GM23338 (cell line): Measurements from ENCODE around the gene CERT1. TPM values are rescaled to one million over a fixed set of nuclear protein-coding genes. Genes with fewer than 3 reads are reported as not detected.

Source experiments
- ATAC-seq: fragments of 200-7000 bp; cut with Tn5 transposase; 3 replicates; pipeline ENCODE4 v1.9.1; 2020
- DNase-seq: peaks from one replicate; pipeline ENCODE4 v3.0.0-alpha.2; 2015; ENCODE audit warnings: low spot score
- H2AFZ ChIP-seq: fragments of 200-600 bp; sonication (generic); 2 replicates; pipeline ENCODE4 v1.8.0; 2016; ENCODE audit warnings: antibody characterized with exemption, mild to moderate bottlenecking, moderate library complexity
- H3F3A ChIP-seq: fragments of 200-600 bp; sonication (generic); replicated peaks from 2 replicates; pipeline ENCODE4 v1.8.0; 2017; ENCODE audit warnings: antibody characterized with exemption, mixed run types, low read depth
- H3K27ac ChIP-seq: fragments of 200-600 bp; sonication (generic); 2 replicates; pipeline ENCODE4 v1.6.1; 2016; ENCODE audit warnings: low read depth
- H3K27me3 ChIP-seq: fragments of 200-600 bp; sonication (generic); 2 replicates; pipeline ENCODE4 v1.8.0; 2016; ENCODE audit warnings: mild to moderate bottlenecking, mixed run types, moderate library complexity; ENCODE audit not compliant: insufficient read depth
- H3K36me3 ChIP-seq: fragments of 200-600 bp; sonication (generic); 2 replicates; pipeline ENCODE4 v1.8.0; 2016; ENCODE audit warnings: mild to moderate bottlenecking; ENCODE audit not compliant: insufficient read depth
- H3K4me1 ChIP-seq: fragments of 200-600 bp; sonication (generic); 2 replicates; pipeline ENCODE4 v1.8.0; 2016; ENCODE audit warnings: mild to moderate bottlenecking, moderate library complexity; ENCODE audit not compliant: insufficient read depth
- H3K4me2 ChIP-seq: fragments of 200-600 bp; sonication (generic); 2 replicates; pipeline ENCODE4 v1.7.1; 2017; ENCODE audit warnings: mixed run types
- H3K4me3 ChIP-seq: fragments of 200-600 bp; sonication (generic); 2 replicates; pipeline ENCODE4 v1.6.1; 2016; ENCODE audit warnings: mixed run types
- H3K79me2 ChIP-seq: fragments of 200-600 bp; sonication (generic); replicated peaks from 2 replicates; pipeline ENCODE4 v1.8.0; 2017; ENCODE audit warnings: mild to moderate bottlenecking; ENCODE audit not compliant: insufficient read depth
- H3K9me2 ChIP-seq: fragments of 200-600 bp; sonication (generic); 2 replicates; pipeline ENCODE4 v1.8.0; 2017; ENCODE audit not compliant: insufficient read depth
- H4K20me1 ChIP-seq: fragments of 200-600 bp; sonication (generic); replicated peaks from 2 replicates; pipeline ENCODE4 v1.8.0; 2017; ENCODE audit warnings: mild to moderate bottlenecking; ENCODE audit not compliant: insufficient read depth
- H3K27ac Mint-ChIP-seq: 2 replicates; pipeline ENCODE4 v1.8.0; 2020; ENCODE audit warnings: inconsistent platforms, mild to moderate bottlenecking, moderate library complexity, mixed read lengths
- H3K27me3 Mint-ChIP-seq: 3 replicates; pipeline ENCODE4 v1.8.0; 2022; ENCODE audit warnings: low read depth, mild to moderate bottlenecking, moderate library complexity, mixed read lengths, inconsistent platforms; ENCODE audit not compliant: insufficient read depth, poor library complexity
- H3K36me3 Mint-ChIP-seq: 3 replicates; pipeline ENCODE4 v1.8.0; 2021; ENCODE audit warnings: low read depth, mild to moderate bottlenecking, inconsistent platforms, moderate library complexity, mixed read lengths
- H3K4me1 Mint-ChIP-seq: 3 replicates; pipeline ENCODE4 v1.8.0; 2020; ENCODE audit warnings: mild to moderate bottlenecking, inconsistent platforms, mixed read lengths
- H3K4me3 Mint-ChIP-seq: 3 replicates; pipeline ENCODE4 v1.8.0; 2021; ENCODE audit warnings: moderate library complexity, mild to moderate bottlenecking, inconsistent platforms, mixed read lengths
- H3K9me3 Mint-ChIP-seq: 3 replicates; pipeline ENCODE4 v1.8.0; 2020; ENCODE audit warnings: moderate library complexity, mild to moderate bottlenecking, inconsistent platforms, mixed read lengths
- EZH2phosphoT487 ChIP-seq: fragments of 200-600 bp; sonication (generic); IDR thresholded peaks from one replicate; pipeline ENCODE4 v1.8.1; 2018; ENCODE audit warnings: antibody characterized with exemption; ENCODE audit not compliant: unreplicated experiment
- JUNB ChIP-seq: IDR thresholded peaks from one replicate; pipeline ENCODE4 v1.6.1; 2016; ENCODE audit warnings: antibody characterized with exemption; ENCODE audit not compliant: unreplicated experiment
- NANOG ChIP-seq: IDR thresholded peaks from 2 replicates; pipeline ENCODE4 v1.6.1; 2016; ENCODE audit warnings: antibody characterized with exemption, borderline replicate concordance
- POLR2AphosphoS5 ChIP-seq: IDR thresholded peaks from 2 replicates; pipeline ENCODE4 v1.6.1; 2016; ENCODE audit warnings: antibody characterized with exemption, low read depth
- REST ChIP-seq: IDR thresholded peaks from one replicate; pipeline ENCODE4 v1.6.1; 2018; ENCODE audit warnings: antibody characterized with exemption; ENCODE audit not compliant: unreplicated experiment
- STAT1 ChIP-seq: IDR thresholded peaks from one replicate; pipeline ENCODE4 v1.6.1; 2016; ENCODE audit warnings: antibody characterized with exemption; ENCODE audit not compliant: unreplicated experiment
- ZNF114 ChIP-seq: fragments of 250-450 bp; sonication (Bioruptor Pico); IDR thresholded peaks from 2 replicates; pipeline ENCODE4 v1.5.0; 2020; ENCODE audit warnings: mild to moderate bottlenecking, moderate library complexity
- ZNF331 ChIP-seq: fragments of 250-450 bp; sonication (Bioruptor Pico); IDR thresholded peaks from 2 replicates; pipeline ENCODE4 v1.5.0; 2020; ENCODE audit warnings: low read depth, mild to moderate bottlenecking, moderate library complexity
- polyA plus RNA-seq: library from polyadenylated mRNA; unstranded; fragments of >200 nt; fragmentation: Nextera tagmentation; extraction: Ambion mirVana; gene quantifications from 2 replicates; pipeline ENCODE4 v1.2.1, GENCODE V29; 2016
- total RNA-seq: library from RNA; depleted of rRNA; stranded (reverse); fragments of >200 nt; shearing (Covaris generic); gene quantifications from 2 replicates; pipeline ENCODE4 v1.2.3, GENCODE V29; 2014
- TF ChIP-seq, protein P1 (sequence below), 2 experiments: fragments of 200-600 bp in 1 of 2; sonication (generic) in 1 of 2; conservative IDR thresholded peaks; 2 replicates each; pipeline versions ENCODE4 v1.5.1 to v1.6.1; 2016 to 2017; ENCODE audit warnings: antibody characterized with exemption in 2 of 2, low read depth in 2 of 2, mild to moderate bottlenecking in 2 of 2, moderate library complexity in 1 of 2
- TF ChIP-seq, protein P2 (sequence below): IDR thresholded peaks from 2 replicates; pipeline ENCODE4 v1.6.1; 2016; ENCODE audit warnings: antibody characterized with exemption

Gene CERT1
- total and polyA plus RNA-seq, 2 experiments from 2014 or later = 36.5 to 40.7 TPM

- Histone ChIP-seq H3K4me3 (no peak overlapping the region), H4K20me1 (peaks cover 9% of the 10 kb centered on the region; the same call in 1 of the 2 replicates), H3K9me2 (no peaks in the 10 kb centered on the region), H3K4me1 (no peaks in the 10 kb centered on the region), H3K4me2 (no peak overlapping the region), H3F3A (no peaks in the 10 kb centered on the region), H3K27me3 (no peaks in the 10 kb centered on the region), H3K36me3 (no peaks in the 10 kb centered on the region), H3K79me2 (peaks cover 26% of the 10 kb centered on the region), H2AFZ (no peak overlapping the region), H3K27ac (no peak overlapping the region)
- Mint-ChIP-seq H3K9me3 (peaks cover 17% of the 10 kb centered on the region; the same call in 2 of the 3 replicates), H3K36me3 (peaks cover 17% of the 10 kb centered on the region; the same call in 2 of the 3 replicates), H3K4me1 (peaks cover 6% of the 10 kb centered on the region; the same call in 2 of the 3 replicates), H3K27ac (no peak overlapping the region), H3K4me3 (no peak overlapping the region), H3K27me3 (peaks cover 1% of the 10 kb centered on the region)
- ATAC-seq (no peak), DNase-seq (no peak)
- TF ChIP-seq EZH2phosphoT487 = no peak
- no peak for TF ChIP-seq NANOG
- TF ChIP-seq, protein P1, sequence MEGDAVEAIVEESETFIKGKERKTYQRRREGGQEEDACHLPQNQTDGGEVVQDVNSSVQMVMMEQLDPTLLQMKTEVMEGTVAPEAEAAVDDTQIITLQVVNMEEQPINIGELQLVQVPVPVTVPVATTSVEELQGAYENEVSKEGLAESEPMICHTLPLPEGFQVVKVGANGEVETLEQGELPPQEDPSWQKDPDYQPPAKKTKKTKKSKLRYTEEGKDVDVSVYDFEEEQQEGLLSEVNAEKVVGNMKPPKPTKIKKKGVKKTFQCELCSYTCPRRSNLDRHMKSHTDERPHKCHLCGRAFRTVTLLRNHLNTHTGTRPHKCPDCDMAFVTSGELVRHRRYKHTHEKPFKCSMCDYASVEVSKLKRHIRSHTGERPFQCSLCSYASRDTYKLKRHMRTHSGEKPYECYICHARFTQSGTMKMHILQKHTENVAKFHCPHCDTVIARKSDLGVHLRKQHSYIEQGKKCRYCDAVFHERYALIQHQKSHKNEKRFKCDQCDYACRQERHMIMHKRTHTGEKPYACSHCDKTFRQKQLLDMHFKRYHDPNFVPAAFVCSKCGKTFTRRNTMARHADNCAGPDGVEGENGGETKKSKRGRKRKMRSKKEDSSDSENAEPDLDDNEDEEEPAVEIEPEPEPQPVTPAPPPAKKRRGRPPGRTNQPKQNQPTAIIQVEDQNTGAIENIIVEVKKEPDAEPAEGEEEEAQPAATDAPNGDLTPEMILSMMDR (conservative IDR thresholded peaks at IDR 0.05; ENCODE audit: low read depth in 2 of 2) = no peak
- TF ChIP-seq REST = no peak
- no peak for TF ChIP-seq ZNF331
Measured at GRCh38 chr5:75532190-75532589, 20.8 kb upstream of the CERT1 start.

DNA sequence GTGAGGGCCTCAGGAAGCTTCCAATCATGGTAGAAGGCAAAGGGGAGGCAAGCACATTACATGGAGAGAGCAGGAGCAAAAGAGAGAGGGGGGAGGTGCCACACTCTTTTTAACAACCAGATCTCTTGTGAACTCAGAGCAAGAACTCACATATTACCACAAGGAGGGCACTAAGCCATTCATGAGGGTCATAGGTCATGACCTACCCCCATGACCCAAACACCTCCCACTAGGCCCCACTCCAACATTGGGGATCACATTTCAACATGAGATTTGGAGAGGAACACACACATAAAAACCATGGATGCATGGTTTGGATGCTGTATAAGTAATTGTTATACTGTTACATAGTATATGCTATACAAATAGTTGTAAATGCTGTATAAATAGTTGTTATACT is 17.8 kb upstream of the CERT1 start:
- no peaks in the 10 kb centered on the region for H3K36me3 ChIP-seq
- H3K27me3 ChIP-seq = no peaks in the 10 kb centered on the region
- no peaks in the 10 kb centered on the region for H3K4me1 Mint-ChIP-seq
- TF ChIP-seq, protein P1 (conservative IDR thresholded peaks at IDR 0.05; ENCODE audit: low read depth in 2 of 2) = no peak
- TF ChIP-seq REST (no peak), POLR2AphosphoS5 (no peak), STAT1 (no peak), ZNF114 (CRISPR knock-in tag) (no peak), JUNB (no peak), NANOG (no peak), EZH2phosphoT487 (no peak)
- TF ChIP-seq, protein P2, sequence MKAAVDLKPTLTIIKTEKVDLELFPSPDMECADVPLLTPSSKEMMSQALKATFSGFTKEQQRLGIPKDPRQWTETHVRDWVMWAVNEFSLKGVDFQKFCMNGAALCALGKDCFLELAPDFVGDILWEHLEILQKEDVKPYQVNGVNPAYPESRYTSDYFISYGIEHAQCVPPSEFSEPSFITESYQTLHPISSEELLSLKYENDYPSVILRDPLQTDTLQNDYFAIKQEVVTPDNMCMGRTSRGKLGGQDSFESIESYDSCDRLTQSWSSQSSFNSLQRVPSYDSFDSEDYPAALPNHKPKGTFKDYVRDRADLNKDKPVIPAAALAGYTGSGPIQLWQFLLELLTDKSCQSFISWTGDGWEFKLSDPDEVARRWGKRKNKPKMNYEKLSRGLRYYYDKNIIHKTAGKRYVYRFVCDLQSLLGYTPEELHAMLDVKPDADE = no peak

More for the DNA sequence above, 17.8 kb upstream of the CERT1 start:
- Histone ChIP-seq H3K4me2 (no peak overlapping the region), H4K20me1 (0 out of 2 replicates have a peak, but pooled peaks cover 4% of the 10 kb centered on the region), H3K4me1 (no peaks in the 10 kb centered on the region), H3K9me2 (no peaks in the 10 kb centered on the region), H3K4me3 (no peak overlapping the region), H3K79me2 (peaks cover 10% of the 10 kb centered on the region; the same call in 1 of the 2 replicates), H3K27ac (no peak overlapping the region), H3F3A (no peaks in the 10 kb centered on the region), H2AFZ (no peak overlapping the region)
- H3K27me3 Mint-ChIP-seq = no peaks in the 10 kb centered on the region
- H3K36me3 Mint-ChIP-seq = peaks cover 11% of the 10 kb centered on the region; the same call in 2 of the 3 replicates
- H3K9me3 Mint-ChIP-seq = peaks cover 9% of the 10 kb centered on the region; the same call in 2 of the 3 replicates
- no peak overlapping the region for H3K27ac Mint-ChIP-seq
- no peak for ATAC-seq
- no peak overlapping the region for H3K4me3 Mint-ChIP-seq
- DNase-seq = no peak
